ELF-1 (cell line): ENCODE results near the gene COX5B.
A peak's percentile ranks its signal among the peaks of the same experiment; 100 is the strongest.
"Not testable (repeated sequence)": the region's sequence is repeated elsewhere in the genome, so short reads cannot be mapped to it uniquely, and the experiment has no call there.

Source experiments
- DNase-seq: peaks from one replicate; pipeline ENCODE4 v3.0.0-alpha.2; 2016; ENCODE audit warnings: low read depth, low spot score

Gene COX5B

DNA sequence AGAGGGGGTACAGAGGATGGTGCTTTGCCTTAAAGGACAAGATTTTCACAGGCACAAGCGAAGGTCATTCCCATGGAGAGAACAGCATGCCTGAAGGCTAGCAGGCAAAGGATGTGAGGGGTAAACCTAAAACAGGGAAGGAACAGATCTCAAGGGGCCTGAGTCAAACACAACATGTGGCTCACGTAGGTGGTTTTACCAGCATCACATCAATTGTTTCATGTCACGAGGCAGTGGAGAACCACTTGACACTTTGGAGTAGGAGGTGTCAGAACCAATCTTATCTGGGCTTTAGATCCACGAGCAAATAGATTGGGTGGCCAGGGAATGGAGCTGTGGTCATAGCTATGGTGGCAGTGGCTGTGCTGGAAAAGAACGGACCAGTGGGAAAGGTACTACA, 8.4 kb downstream of the COX5B start:
- DNase-seq = no peak

DNA sequence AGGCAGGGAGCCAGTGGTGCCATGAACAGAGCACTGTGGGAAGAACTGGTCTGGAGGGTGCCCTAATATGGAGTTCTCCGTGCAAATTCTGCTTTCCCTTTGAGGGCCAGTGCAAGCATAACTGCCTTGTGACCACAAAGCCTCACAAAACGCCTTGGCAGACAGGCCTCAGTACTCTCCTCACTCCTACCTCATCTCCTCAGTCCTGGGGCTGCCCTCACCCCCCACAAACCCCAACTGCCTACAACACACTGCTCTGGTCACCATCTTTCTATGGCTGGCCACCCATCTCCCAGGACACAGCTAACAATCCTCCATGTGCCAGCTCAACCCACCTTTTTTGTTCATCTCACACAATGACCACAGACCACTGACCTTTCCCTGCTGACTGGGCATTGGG, 8.9 kb downstream of the COX5B start:
- DNase-seq = no peak

DNA sequence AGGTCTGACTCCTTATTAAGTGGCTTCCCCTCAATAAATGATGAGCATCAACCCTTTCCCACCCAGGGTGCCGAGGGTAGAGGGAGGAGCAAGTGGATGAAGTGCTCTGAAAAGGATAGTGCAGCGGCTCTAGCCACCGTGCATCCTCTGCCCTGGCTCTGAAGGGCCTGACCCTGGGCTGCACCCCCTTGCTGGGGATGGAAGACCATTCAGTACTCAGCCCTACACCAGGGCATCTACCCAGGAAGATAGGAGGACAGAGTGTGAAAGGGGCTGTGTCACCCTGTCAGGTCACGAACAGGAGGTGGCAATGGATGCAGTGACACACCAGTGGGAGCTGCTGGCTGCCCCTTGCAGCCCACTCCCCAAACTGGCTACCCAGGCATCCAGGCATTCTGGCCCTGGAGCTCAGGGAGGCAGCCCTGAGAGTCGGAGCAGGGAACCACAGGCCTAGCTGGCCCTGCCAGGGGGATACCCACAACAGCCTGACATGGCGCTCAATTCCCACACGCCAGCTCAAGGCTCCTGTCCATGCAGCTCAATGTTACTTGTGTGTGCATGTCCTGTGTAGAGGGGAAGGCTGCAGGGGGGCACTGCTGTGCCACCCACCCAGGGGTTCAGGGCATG, 10.4 kb downstream of the COX5B start:
- DNase-seq = no peak

DNA sequence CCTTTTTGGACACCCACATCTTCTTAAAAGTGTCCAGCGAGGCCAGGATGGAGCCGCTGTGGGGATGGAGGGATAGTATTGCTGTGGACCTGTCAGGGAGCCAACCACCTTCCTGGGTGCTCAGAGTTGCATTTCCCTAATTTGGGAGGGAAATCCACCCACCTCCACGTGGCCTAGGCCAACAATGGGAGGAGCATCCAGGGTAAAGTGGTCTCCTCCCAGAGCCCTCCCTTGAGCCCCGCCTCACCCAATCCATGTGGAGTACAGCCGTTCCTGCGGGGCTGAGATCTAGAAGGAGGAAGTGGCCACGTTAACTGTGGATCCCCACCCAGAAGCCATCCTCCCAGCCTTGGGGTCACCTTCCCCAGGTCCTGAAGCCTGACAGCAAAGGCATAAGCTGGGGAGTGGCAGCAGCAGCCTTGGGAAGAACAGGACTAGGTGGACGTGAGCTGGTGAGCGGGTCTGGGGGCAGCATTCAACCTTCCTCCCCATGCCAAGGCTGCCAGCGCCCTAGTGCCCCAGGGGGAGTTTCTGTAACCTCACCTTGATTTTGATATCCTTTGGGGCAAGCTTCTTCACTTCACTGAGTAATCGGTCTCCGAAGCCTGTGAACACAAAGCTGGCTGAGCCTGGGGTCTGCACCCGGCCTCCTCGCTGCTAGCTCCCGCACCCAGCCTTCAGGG, 11.2 kb downstream of the COX5B start:
- no peak for DNase-seq

DNA sequence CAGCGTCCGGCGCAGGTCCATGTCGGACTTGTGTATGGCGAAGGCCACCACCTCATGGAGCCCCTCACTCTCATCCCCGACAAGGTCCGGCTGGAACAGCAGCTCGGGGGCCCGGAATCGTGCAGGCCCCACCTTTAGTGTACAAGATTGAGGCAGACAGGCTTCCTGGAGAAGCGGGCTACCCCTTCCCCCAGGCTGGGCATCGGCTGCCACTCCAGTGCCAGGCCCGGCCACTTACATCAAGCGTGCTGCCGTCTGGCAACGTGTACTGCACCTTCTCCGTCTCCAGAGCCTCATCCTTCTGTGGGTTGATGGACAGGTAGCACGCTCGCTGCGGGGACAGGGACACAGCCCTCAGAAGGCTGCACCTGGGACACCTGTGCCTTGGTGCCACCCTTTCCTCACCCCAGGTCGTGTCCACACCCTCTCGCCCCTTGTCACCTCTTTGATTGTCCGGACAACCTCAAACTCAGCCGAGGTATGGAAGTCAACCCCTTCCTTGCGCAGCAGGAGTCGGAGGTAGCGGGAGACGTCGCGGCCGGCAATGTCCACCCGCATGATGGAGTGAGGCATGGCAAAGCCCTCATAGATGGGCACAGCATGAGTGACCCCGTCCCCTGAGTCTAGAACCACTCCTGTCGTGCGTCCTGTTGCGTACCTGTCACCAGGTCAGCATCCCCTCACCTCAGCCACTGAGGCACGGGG, 12.3 kb downstream of the COX5B start:
- no peak for DNase-seq

DNA sequence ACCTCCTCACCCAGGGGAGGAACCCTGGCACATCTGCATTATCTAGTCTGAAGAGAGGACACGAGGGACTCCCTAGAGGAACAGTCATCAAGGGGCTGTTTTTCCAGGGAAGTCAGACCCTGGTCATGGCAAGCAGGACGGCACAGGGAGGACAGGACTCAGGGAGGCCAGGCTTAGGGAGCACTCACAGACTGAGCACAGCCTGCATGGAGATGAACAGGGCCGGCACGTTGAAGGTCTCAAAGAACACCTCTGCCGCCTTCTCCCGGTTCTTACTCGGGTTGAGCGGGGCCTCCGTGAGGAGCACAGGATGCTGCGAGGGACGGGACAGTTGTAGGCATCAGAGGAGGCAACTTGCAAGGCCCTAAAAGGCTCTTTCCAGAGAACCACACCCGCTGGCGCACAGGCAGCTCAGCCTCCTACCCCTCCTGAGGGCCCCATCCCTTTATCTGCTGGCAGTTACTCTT, 12.9 kb downstream of the COX5B start:
- DNase-seq = no peak

DNA sequence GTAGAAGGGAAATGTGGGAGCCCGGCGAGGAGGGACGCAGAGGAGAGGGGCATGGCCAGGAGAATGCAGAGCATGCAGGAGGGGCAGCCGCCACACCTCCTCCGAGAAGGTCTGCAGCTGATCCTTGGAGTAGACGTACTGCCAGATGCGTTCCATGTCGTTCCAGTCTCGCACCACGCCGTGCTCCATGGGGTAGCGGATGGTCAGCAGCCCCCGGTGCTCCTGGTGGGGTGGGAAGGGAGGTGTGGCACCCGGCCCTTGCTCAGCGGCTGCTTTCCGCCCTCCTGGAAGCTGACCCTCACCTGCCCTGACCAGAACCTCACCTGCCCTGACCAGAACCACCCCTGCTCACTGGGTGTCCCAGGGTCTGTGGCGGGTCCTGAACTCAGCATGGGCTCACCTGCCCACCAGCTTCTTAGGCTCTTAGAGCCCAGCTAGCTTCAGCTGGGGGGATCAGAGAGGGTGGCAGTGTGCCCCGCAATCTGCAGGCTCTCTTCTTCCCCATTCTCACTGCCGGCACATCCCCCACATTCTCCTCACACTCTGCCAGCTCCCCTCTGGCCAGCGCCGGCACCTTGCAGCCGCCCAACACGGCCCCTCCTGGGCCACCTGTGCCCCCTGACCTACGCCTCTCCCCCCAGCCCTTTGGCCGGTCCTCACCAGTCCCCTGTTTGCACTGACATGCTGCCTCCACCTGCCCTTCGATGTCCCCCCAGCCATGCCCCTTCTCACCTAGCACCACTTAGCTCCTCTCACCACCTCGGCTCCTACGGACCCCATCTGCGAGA, 13.6 kb downstream of the COX5B start:
- DNase-seq = no peak

DNA sequence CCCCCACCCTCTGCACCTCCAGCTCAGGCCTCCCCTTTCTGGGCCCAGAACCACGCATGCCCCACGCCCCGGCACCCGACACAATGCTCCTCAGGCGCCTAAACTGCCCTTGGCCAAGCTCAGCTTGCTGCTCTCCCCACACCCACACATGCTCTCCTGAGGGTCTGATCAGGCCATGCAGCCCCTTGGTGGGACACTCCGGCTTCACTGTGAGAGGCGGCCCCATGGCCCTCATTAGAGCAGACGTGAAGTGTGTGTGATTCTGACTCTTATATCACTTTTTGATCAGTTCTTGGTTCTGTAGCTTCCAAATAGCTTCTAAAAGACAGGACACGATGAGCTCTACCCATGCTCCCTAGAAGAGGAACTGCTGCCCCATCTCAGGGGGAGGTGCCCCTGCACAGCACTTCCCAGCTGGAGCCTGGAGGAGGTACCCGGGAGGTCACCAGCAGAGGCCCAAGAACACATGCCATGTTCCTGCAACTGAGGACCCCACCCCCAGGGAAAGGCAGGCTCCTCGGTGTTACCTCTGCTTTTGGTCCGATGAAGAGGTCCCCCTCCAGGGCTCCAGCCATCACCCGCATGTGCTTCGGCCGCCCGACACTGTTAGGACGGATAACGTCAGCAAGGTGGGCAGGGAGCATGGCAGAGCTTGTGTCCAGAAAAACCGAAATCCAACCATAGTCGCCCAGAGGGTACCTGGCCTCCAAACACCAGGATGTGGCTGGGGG, 14.3 kb downstream of the COX5B start:
- no peak for DNase-seq

DNA sequence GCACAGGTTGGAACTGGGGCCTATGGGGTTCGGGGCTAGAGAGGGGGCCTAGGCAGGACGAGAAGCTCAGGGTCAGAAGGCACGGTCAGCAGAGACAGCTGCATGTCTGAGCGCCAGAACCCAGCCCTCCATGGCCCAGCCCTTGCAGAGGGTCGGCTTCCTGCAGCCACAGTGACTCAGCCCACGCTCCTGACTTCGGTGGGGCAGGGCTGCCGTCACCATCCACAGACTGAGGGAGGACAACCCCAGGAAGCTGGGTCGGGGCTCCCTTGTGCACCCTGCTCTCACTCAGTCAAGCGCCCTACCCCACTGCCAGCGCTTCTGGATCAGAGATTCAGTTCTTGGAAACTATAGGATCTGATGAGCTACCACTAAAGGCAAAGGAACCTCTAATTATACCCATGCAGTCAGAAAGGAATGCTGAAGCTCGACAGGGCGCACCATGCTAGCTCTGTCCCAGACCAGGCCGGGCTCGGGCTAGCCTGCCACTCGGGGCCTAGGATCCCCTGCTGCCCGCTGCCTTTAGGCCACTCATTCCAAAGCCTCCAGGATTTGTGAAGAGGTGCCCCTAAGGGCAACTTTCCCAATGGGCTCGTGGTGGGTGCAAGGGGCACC, 15.0 kb downstream of the COX5B start:
- DNase-seq = no peak

DNA sequence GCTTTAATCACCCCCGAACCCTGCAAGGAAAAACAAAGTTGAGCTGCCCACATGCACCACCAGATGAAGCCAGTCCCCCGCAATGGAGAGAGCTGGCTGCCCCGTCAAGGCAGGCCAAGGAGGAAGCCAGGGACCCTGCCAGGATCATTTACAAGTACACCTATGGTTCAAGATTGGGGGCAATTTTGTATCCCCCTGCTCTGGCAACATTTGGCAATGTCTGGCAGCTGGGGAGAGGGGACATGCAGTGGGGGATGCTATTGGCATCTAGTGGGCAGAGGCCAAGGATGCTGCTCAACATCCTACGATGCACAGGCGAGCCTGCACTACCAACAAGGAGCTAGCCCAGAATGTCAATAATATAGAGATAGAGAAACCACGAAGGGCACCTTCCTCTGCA, 16.1 kb downstream of the COX5B start:
- no peak for DNase-seq

DNA sequence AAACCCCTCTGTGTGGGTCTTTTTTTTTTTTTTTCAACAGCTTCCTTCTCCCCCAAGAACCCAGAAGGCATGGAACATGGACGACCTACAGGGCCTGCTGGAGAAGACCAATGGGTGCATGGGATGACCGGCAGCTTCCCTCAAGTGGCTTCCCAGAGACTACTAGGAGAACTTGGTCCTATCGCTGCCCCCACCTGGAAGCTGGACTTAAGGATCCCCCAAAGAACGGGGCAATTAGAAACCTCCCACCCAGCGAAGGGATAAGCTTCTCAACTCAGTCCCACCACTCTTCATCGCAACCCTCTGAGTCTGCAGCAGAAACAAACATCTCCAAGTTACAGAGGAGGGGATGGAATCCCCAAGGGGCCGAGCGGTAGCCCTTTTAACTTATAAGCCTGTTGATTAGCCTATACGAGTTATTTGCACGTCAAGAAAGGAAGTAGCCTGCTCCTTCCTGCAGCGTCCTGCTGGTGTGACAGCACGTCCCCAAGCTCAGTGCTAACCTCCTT, 16.6 kb downstream of the COX5B start:
- DNase-seq = no peak

DNA sequence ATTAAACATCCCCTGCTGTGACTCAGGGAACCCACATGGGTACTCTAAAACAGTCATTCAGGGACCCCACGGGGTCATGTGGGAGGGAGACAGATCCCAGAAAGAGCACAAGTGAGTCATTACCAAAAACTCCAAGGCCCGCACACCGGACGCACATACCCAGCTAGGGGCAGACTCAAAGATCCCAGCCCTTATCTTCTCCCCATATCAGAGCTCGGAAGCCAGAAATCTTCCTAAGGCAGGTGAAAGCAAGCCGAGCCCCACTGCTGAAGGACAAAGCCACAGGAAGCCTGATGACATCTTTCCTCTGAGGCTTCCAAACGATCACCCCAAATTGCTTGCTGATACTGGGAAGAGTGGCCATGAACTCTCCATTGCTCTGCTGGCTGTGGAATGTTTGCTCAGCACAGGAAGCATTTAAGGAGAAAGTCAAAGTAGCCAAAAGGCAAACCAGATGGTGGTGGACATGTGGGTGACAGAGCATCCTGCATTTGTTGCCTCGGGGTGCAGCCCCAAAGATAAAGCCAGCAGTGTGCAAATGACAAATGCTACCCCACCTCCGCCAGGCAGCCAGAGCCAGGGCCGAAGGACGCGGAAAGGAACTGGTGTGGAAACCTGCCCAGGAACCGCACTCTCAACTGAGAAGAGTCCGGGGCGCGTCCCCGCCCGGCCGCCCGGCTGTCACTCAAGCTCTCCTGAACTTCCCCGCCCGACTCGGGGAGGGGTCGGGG, 17.2 kb downstream of the COX5B start:
- DNase-seq = peak; percentile 87

DNA sequence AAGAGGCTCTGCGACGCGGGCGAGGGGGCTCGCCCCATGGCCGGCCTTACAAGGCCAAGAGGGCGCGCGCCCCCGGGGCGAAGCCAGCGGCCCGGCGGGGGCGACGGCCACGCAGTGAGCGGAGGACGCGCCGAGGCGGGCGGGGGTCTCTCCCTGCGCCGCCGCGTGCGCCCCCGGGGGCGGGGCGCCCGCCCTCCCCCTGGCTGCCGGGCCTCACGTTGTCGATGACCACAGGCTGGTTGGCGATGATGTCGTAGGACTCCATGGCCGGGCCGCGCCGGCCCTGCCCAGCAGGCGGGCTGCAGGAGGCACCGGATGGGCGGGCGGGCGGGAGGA, 17.7 kb downstream of the COX5B start:
- DNase-seq = no peak

DNA sequence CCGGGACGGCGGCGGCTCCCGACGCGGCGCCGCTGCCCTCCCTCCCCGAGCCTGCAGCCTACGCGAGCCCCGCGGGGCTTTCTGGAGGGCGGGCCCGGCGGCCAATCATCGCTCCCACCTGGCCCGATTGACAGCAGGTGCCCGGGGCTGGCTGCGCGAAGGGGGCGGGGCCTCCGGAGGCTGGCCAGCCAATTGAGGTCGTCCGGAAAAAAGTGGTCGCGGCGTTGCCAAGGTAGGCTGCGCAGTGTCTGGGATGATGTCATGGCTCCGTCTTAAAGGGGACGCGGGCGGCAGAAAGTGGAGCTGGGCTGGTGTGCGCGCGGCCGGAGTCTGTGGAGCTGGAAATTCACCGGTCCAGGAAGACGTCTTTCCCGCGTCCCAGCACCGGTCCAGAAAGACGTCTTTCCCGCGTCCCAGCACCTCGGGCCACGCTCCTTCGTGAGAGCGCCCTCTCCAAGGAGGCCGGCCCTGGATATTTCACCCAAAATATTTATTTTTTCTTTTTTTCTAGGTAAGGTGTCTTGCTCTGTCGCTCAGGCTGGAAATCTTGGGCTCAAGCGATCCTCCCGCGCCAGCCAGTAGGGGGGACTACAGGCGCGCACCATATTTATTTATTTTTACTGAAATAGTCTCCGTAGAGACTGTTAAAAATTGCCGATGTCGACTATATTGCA, 18.2 kb downstream of the COX5B start, which contains the start of gene ACTR1B:
Gene ACTR1B (minus strand): TSS at position 83 of the 674 bp plus-strand sequence. CDS start 154 bp downstream, outside the sequence.
- peak; percentile 99 for DNase-seq

DNA sequence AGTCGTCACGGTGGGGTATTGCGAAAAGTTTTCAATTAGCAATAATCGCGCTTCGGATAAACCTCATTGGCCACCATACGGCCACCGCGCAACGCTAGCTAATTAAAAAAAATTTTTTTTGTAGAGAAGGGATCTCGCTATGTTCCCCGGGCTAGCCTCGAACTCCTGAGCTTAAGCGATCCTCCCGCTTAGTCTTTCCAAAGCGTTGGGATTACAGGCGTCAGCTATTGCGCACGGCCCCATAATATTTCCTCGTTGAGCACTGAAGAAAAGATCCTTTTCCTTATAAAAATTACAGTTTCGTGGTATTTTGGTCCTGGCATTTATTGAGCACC, 18.7 kb downstream of the COX5B start:
- peak; percentile 37 for DNase-seq

DNA sequence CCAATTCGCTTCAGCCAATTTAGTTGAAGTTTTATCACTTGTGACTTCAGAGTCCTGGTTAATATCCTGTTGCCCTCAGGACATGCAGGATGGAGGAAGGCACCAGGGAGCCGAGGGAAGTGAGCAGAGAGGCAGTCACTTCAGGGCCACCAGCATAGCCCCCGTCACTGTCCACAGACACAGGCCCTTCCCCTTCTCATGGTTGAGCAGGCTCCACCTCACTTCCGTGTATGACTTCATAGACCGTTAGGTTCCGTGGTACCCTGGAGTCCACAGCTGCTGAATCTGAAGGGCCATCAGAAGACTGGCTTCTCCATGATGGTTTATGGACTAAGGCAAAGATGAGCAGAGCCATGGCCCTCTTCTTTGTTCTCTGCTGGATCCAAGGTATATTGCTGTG, 23.6 kb downstream of the COX5B start, which contains the start of gene C2orf92:
Gene C2orf92 (plus strand): TSS at position 266 of the 400 bp plus-strand sequence. CDS start 76 bp downstream, at position 342.
- no peak for DNase-seq

DNA sequence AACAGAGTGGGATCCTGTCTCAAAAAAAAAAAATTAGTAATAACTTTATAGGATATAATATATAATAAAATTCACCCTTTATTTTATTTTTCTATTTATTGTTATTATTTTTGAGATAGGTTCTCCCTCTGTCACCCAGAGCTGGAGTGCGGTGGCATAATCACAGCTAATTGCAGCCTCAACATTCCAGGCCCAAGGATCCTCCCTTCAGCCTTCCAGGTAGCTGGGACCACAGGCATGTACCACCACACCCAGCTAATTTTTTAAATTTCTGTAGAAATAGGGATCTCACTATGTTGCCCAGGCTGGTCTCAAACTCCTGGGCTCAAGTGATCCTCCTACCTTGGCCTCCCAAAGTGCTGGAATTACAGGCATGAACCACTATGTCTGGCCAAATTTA, 24.6 kb downstream of the COX5B start:
- DNase-seq = no peak

DNA sequence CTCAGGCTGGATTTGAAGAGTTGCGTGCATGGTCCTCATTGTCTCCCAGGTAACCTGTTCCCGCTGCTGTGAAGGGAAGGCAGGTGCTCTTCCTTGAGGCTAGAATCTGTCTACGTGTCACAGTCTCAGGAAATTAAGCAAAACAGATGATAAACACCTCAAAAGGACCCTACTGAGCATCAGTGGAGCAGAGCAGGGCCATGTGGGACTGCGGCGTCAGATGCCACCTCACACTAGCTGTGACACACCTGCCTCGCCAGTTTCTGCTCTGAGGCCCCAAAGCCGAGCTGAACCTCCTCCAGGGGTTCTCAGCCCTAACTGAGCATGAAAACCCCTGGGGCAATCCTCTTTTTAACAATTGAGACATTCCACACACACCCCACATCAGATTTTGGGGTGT, 25.7 kb downstream of the COX5B start:
- no peak for DNase-seq

DNA sequence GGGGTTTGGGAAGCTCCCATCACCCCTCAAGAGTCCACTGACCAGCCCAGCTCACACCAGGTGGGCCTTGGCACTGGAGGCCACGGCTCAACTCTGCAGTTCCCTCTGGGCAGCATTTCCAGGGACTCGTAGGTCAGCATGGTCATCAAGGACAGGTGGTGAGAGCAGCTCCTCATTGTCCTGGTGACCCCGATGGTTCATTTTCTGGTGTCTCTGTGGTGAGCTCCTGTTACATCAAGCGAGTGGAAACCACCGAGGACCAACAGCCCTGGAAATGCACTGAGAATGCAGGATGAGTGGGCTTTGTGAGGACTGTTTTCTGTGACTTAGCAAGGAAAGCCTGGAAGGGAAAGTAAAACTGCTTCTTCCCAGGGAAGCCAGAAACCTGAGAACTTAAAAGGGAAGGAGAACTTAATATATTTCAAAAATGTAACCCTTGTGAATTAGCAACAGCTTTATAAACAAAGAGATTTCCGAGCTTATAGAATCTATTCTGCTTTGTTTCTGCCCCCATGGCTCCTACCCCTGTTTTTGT, 26.8 kb downstream of the COX5B start:
- DNase-seq = not testable (repeated sequence)
